Measurements from ENCODE around the gene ABHD12B.

DNA sequence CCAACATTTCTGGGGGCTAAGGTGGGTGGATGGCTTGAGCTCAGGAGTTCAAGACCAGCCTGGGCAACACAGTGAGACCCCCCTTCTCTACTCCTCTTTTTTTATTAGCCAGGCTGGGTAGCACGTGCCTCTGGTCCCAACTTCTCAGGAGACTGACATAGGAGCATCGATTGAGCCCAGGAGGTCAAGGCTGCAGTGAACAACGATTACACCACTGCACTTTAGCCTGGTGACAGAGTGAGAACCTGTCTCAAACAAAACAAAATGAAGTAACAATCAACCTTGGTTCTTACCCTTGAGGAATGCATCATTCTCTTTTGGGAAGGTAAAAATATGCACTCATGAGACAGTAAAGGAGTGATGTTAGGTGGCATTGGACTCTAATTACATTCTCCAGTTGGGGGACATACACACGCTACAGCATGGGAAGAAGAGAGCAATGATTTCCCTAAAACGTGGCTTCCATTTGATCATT, 37.0 kb upstream of the ABHD12B start:
- TF ChIP-seq, protein P1, sequence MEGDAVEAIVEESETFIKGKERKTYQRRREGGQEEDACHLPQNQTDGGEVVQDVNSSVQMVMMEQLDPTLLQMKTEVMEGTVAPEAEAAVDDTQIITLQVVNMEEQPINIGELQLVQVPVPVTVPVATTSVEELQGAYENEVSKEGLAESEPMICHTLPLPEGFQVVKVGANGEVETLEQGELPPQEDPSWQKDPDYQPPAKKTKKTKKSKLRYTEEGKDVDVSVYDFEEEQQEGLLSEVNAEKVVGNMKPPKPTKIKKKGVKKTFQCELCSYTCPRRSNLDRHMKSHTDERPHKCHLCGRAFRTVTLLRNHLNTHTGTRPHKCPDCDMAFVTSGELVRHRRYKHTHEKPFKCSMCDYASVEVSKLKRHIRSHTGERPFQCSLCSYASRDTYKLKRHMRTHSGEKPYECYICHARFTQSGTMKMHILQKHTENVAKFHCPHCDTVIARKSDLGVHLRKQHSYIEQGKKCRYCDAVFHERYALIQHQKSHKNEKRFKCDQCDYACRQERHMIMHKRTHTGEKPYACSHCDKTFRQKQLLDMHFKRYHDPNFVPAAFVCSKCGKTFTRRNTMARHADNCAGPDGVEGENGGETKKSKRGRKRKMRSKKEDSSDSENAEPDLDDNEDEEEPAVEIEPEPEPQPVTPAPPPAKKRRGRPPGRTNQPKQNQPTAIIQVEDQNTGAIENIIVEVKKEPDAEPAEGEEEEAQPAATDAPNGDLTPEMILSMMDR (IDR thresholded peaks at IDR 0.05; ENCODE audit: low read length), result no peak
- no peak for TF ChIP-seq EZH2 (optimal IDR thresholded peaks at IDR 0.05; ENCODE audit: low read depth, low read length)
- no peak for TF ChIP-seq EZH2phosphoT487 (IDR thresholded peaks at IDR 0.05; ENCODE audit: low read length)

All from MM.1S (cell line).